Muscle of leg (tissue), 11 donors: Measurements from ENCODE around the gene RPS6KA2. TPM values are rescaled to one million over a fixed set of nuclear protein-coding genes. Genes with fewer than 3 reads are reported as not detected.

Source experiments
- DNase-seq: peaks from one replicate; pipeline ENCODE4 v3.0.0; 2013
- H3K27ac ChIP-seq: one replicate; pipeline ENCODE4 v1.5.1; 2013; ENCODE audit warnings: mild to moderate bottlenecking, low read length, control low read depth
- H3K27me3 ChIP-seq: one replicate; pipeline ENCODE4 v1.6.1; 2013; ENCODE audit warnings: low read length; ENCODE audit not compliant: control insufficient read depth, insufficient read depth
- H3K36me3 ChIP-seq: one replicate; pipeline ENCODE4 v1.6.1; 2013; ENCODE audit warnings: low read length; ENCODE audit not compliant: control insufficient read depth, insufficient read depth
- H3K4me1 ChIP-seq: one replicate; pipeline ENCODE4 v1.6.1; 2013; ENCODE audit warnings: low read length; ENCODE audit not compliant: control insufficient read depth, insufficient read depth
- H3K4me3 ChIP-seq: one replicate; pipeline ENCODE4 v1.5.1; 2013; ENCODE audit warnings: low read length, control low read depth
- H3K9me3 ChIP-seq: replicated peaks from 2 replicates; pipeline ENCODE4 v1.6.1; 2013; ENCODE audit warnings: low read depth, low read length; ENCODE audit not compliant: control insufficient read depth
- WGBS: methylation state at CpG from one replicate; pipeline ENCODE4 v1.1.5; 2013; ENCODE audit warnings: missing lambda C conversion rate; ENCODE audit not compliant: insufficient coverage; 5-methylcytosine and 5-hydroxymethylcytosine counted together
- polyA plus RNA-seq, 8 donors: library from polyadenylated mRNA; unstranded; fragments of 120-200 nt; gene quantifications; one replicate each; pipeline versions ENCODE4 v1.2.1 to v1.2.3, GENCODE V29; 2013; ENCODE audit warnings: inconsistent platforms in 1 of 8, low replicate concordance in 1 of 8; ENCODE audit not compliant: insufficient read length in 8 of 8, insufficient read depth in 1 of 8
- total RNA-seq: library from RNA; stranded (reverse); fragments of 120-200 nt; gene quantifications from one replicate; pipeline ENCODE4 v1.2.4, GENCODE V29; 2013

Gene RPS6KA2
- total and polyA plus RNA-seq, 9 donors: 15.4 to 29.2 (median 24.6) TPM

GRCh38 chr6:166626177-166627032 lies 646 bp downstream of the RPS6KA2 start:
- 2% methylated on average over 66 of the region's 66 CpGs for WGBS
- peak; percentile 46 for DNase-seq
- Histone ChIP-seq H3K4me3 (peak overlapping the region; percentile 76), H3K27ac (peak overlapping the region; percentile 26), H3K27me3 (peaks cover 10% of the 10 kb centered on the region), H3K9me3 (no peaks in the 10 kb centered on the region), H3K4me1 (peaks cover 22% of the 10 kb centered on the region), H3K36me3 (no peaks in the 10 kb centered on the region)

- DNase-seq: peak; percentile 35
- no peak overlapping the region for H3K4me3 ChIP-seq
- peaks cover 8% of the 10 kb centered on the region for H3K27me3 ChIP-seq
- no peaks in the 10 kb centered on the region for H3K9me3 ChIP-seq
- WGBS: 29% methylated on average over 3 of the region's 5 CpGs
- no peaks in the 10 kb centered on the region for H3K36me3 ChIP-seq
- peaks cover 30% of the 10 kb centered on the region for H3K4me1 ChIP-seq
- H3K27ac ChIP-seq: no peak overlapping the region
Measured at GRCh38 chr6:166625356-166625755, 1.7 kb downstream of the RPS6KA2 start.

GRCh38 chr6:166624275-166624674 lies 2.8 kb downstream of the RPS6KA2 start:
- H3K27me3 ChIP-seq: peaks cover 8% of the 10 kb centered on the region
- no peak overlapping the region for H3K27ac ChIP-seq
- H3K9me3 ChIP-seq: no peaks in the 10 kb centered on the region
- peaks cover 32% of the 10 kb centered on the region for H3K4me1 ChIP-seq
- no peaks in the 10 kb centered on the region for H3K36me3 ChIP-seq
- no peak for DNase-seq
- WGBS: 60% methylated on average over 1 of the region's 4 CpGs
- H3K4me3 ChIP-seq: no peak overlapping the region

GRCh38 chr6:166623318-166623717 lies 3.7 kb downstream of the RPS6KA2 start:
- Histone ChIP-seq H3K4me3 (no peak overlapping the region), H3K27ac (no peak overlapping the region), H3K9me3 (no peaks in the 10 kb centered on the region), H3K27me3 (peaks cover 5% of the 10 kb centered on the region), H3K4me1 (peaks cover 29% of the 10 kb centered on the region), H3K36me3 (peaks cover 6% of the 10 kb centered on the region)
- DNase-seq: no peak
- WGBS: 100% methylated on average over 1 of the region's 5 CpGs

GRCh38 chr6:166621114-166621540 lies 5.9 kb downstream of the RPS6KA2 start:
- no peak for DNase-seq
- Histone ChIP-seq H3K9me3 (no peaks in the 10 kb centered on the region), H3K27ac (no peak overlapping the region), H3K4me1 (peaks cover 26% of the 10 kb centered on the region), H3K36me3 (peaks cover 14% of the 10 kb centered on the region), H3K27me3 (peaks cover under 1% of the 10 kb centered on the region), H3K4me3 (no peak overlapping the region)
- no CpG with 5 or more reads among the region's 6 CpGs for WGBS

- Histone ChIP-seq H3K9me3 (no peaks in the 10 kb centered on the region), H3K27ac (peak overlapping the region; percentile 31), H3K4me1 (peaks cover 27% of the 10 kb centered on the region), H3K4me3 (no peak overlapping the region), H3K27me3 (no peaks in the 10 kb centered on the region), H3K36me3 (peaks cover 14% of the 10 kb centered on the region)
- 60% methylated on average over 3 of the region's 8 CpGs for WGBS
- DNase-seq: no peak
Measured at GRCh38 chr6:166620478-166621113, 6.5 kb downstream of the RPS6KA2 start.

- Histone ChIP-seq H3K27ac (peak overlapping the region; percentile 31), H3K4me1 (peaks cover 29% of the 10 kb centered on the region), H3K36me3 (peaks cover 14% of the 10 kb centered on the region), H3K4me3 (no peak overlapping the region), H3K9me3 (no peaks in the 10 kb centered on the region), H3K27me3 (no peaks in the 10 kb centered on the region)
- WGBS: 13% methylated on average over 2 of the region's 3 CpGs
- peak; percentile 85 for DNase-seq
Measured at GRCh38 chr6:166619912-166620311, 7.1 kb downstream of the RPS6KA2 start.

- H3K4me1 ChIP-seq: peaks cover 37% of the 10 kb centered on the region
- WGBS: 78% methylated on average over 17 of the region's 27 CpGs
- no peak for DNase-seq
- no peaks in the 10 kb centered on the region for H3K27me3 ChIP-seq
- H3K27ac ChIP-seq: no peak overlapping the region
- no peaks in the 10 kb centered on the region for H3K9me3 ChIP-seq
- peaks cover 14% of the 10 kb centered on the region for H3K36me3 ChIP-seq
- H3K4me3 ChIP-seq: no peak overlapping the region
Measured at GRCh38 chr6:166618866-166619761, 7.9 kb downstream of the RPS6KA2 start.

GRCh38 chr6:166618251-166618650 lies 8.8 kb downstream of the RPS6KA2 start:
- WGBS: 100% methylated on average over 2 of the region's 4 CpGs
- peaks cover 14% of the 10 kb centered on the region for H3K36me3 ChIP-seq
- DNase-seq: no peak
- no peaks in the 10 kb centered on the region for H3K27me3 ChIP-seq
- peaks cover 44% of the 10 kb centered on the region for H3K4me1 ChIP-seq
- H3K9me3 ChIP-seq: no peaks in the 10 kb centered on the region
- H3K27ac ChIP-seq: no peak overlapping the region
- no peak overlapping the region for H3K4me3 ChIP-seq

- Histone ChIP-seq H3K27ac (no peak overlapping the region), H3K36me3 (peaks cover 14% of the 10 kb centered on the region), H3K27me3 (no peaks in the 10 kb centered on the region), H3K4me3 (no peak overlapping the region), H3K9me3 (no peaks in the 10 kb centered on the region), H3K4me1 (peaks cover 53% of the 10 kb centered on the region)
- 87% methylated on average over 6 of the region's 7 CpGs for WGBS
- DNase-seq: no peak
Measured at GRCh38 chr6:166617359-166617758, 9.7 kb downstream of the RPS6KA2 start.
